ENCODE results near the gene BRMS1.

- TF ChIP-seq CTCF (conservative IDR thresholded peaks at IDR 0.05; ENCODE audit: low read depth, low read length) (no peak), EZH2 (IDR thresholded peaks at IDR 0.05; ENCODE audit: borderline replicate concordance, low read depth, low read length, poor library complexity, severe bottlenecking) (no peak)
Observed at GRCh38 chr11:66341502-66342126, 3.3 kb downstream of the BRMS1 start.
